Keratinocyte (primary cell): Measurements from ENCODE around the gene ZNF805. TPM values are rescaled to one million over a fixed set of nuclear protein-coding genes. Genes with fewer than 3 reads are reported as not detected.
"Not testable (repeated sequence)": the region's sequence is repeated elsewhere in the genome, so short reads cannot be mapped to it uniquely, and the experiment has no call there.

Experiments
- DNase-seq: peaks from one replicate; pipeline ENCODE4 v3.0.0-alpha.2; 2011; ENCODE audit warnings: low read depth, missing footprints, low spot score
- FAIRE-seq: peaks from 2 replicates; lab custom pipeline; 2011; peaks lifted over from hg19 to GRCh38; lab: Jason Lieb, UNC
- H2AFZ ChIP-seq: 2 replicates; pipeline ENCODE4 v1.6.0; 2012; ENCODE audit warnings: low read length, control low read depth, inconsistent platforms; ENCODE audit not compliant: control insufficient read depth
- H3K27ac ChIP-seq: 2 replicates; pipeline ENCODE4 v1.5.1; 2011; ENCODE audit warnings: low read length; ENCODE audit not compliant: control insufficient read depth, insufficient read depth
- H3K27me3 ChIP-seq: 3 replicates; pipeline ENCODE4 v1.6.0; 2011; ENCODE audit warnings: low read length; ENCODE audit not compliant: control insufficient read depth, insufficient read depth; ENCODE audit errors: extremely low read depth
- H3K36me3 ChIP-seq, 2 experiments: 2 replicates in 1 of 2; 3 replicates in 1 of 2; pipeline ENCODE4 v1.5.1; 2011; ENCODE audit warnings: low read length in 2 of 2, mild to moderate bottlenecking in 1 of 2; ENCODE audit not compliant: control insufficient read depth in 2 of 2, insufficient read depth in 2 of 2; ENCODE audit errors: extremely low read depth in 1 of 2
- H3K4me1 ChIP-seq: 3 replicates; pipeline ENCODE4 v1.5.1; 2011; ENCODE audit warnings: low read length; ENCODE audit not compliant: control insufficient read depth, insufficient read depth; ENCODE audit errors: extremely low read depth
- H3K4me2 ChIP-seq: 3 replicates; pipeline ENCODE4 v1.6.0; 2011; ENCODE audit warnings: low read depth, low read length; ENCODE audit not compliant: control insufficient read depth, insufficient read depth; ENCODE audit errors: extremely low read depth
- H3K4me3 ChIP-seq, 3 experiments: fragments of 200-600 bp in 1 of 3; sonication (generic) in 1 of 3; 2 replicates in 2 of 3; 3 replicates in 1 of 3; pipeline ENCODE4 v1.5.1; 2011 to 2016; ENCODE audit warnings: low read length in 3 of 3, mild to moderate bottlenecking in 3 of 3, control low read depth in 2 of 3, inconsistent platforms in 1 of 3, low read depth in 1 of 3, mixed read lengths in 1 of 3, mixed run types in 1 of 3, moderate library complexity in 1 of 3; ENCODE audit not compliant: control insufficient read depth in 2 of 3, insufficient read depth in 2 of 3; ENCODE audit errors: extremely low read depth in 1 of 3
- H3K79me2 ChIP-seq: 2 replicates; pipeline ENCODE4 v1.6.0; 2012; ENCODE audit warnings: low read length; ENCODE audit not compliant: control insufficient read depth, insufficient read depth
- H3K9ac ChIP-seq: 3 replicates; pipeline ENCODE4 v1.6.0; 2011; ENCODE audit warnings: low read length; ENCODE audit not compliant: control insufficient read depth, insufficient read depth; ENCODE audit errors: extremely low read depth
- H3K9me1 ChIP-seq: 3 replicates; pipeline ENCODE4 v1.6.0; 2011; ENCODE audit warnings: low read length; ENCODE audit not compliant: control insufficient read depth, insufficient read depth; ENCODE audit errors: extremely low read depth
- H3K9me3 ChIP-seq: 2 replicates; pipeline ENCODE4 v1.5.1; 2012; ENCODE audit warnings: low read depth, low read length; ENCODE audit not compliant: control insufficient read depth
- H4K20me1 ChIP-seq: 3 replicates; pipeline ENCODE4 v1.6.0; 2011; ENCODE audit warnings: low read length; ENCODE audit not compliant: control insufficient read depth, insufficient read depth; ENCODE audit errors: extremely low read depth
- EZH2 ChIP-seq: IDR thresholded peaks from one replicate; pipeline ENCODE4 v1.6.1; 2012; ENCODE audit warnings: inconsistent platforms, mild to moderate bottlenecking, low read length, moderate library complexity
- dilution Hi-C: fragments of 300-500 bp; cut with MboI; formaldehyde crosslinking; loops from one replicate; pipeline ENCODE4 v1.7.0; 2020; ENCODE audit warnings: low sequenced_read_pairs; ENCODE audit not compliant: extremely low pct_ligation_motif_present
- polyA plus RNA-seq, 5 experiments: library from polyadenylated mRNA; depleted of rRNA in 3 of 5; stranded (reverse) in 3 of 5; stranded (forward) in 1 of 5; unstranded in 1 of 5; fragments of >200 nt; gene quantifications; 1 replicate in 1 of 5; 2 replicates in 3 of 5; 3 replicates in 1 of 5; pipeline versions ENCODE4 v1.2.1 to v1.2.3, GENCODE V29; 2011 to 2012; ENCODE audit warnings: missing spikeins in 2 of 5, low read depth in 1 of 5, low replicate concordance in 1 of 5
- TF ChIP-seq, protein P1 (sequence below), 3 experiments: IDR thresholded peaks in 1 of 3; conservative IDR thresholded peaks in 1 of 3; optimal IDR thresholded peaks in 1 of 3; 2 replicates in 2 of 3; 3 replicates in 1 of 3; pipeline versions ENCODE3 to v1.5.1; 2011; ENCODE audit warnings: low read length in 3 of 3, mild to moderate bottlenecking in 3 of 3, moderate library complexity in 2 of 3, control low read depth in 1 of 3, inconsistent platforms in 1 of 3; ENCODE audit not compliant: insufficient read depth in 2 of 3; ENCODE audit errors: extremely low read depth in 1 of 3

The ZNF805 gene
- polyA plus RNA-seq, 1 donor (not counting 4 experiments of a cell fraction or from before 2014, with no cell fraction given), result 3.2 TPM

DNA sequence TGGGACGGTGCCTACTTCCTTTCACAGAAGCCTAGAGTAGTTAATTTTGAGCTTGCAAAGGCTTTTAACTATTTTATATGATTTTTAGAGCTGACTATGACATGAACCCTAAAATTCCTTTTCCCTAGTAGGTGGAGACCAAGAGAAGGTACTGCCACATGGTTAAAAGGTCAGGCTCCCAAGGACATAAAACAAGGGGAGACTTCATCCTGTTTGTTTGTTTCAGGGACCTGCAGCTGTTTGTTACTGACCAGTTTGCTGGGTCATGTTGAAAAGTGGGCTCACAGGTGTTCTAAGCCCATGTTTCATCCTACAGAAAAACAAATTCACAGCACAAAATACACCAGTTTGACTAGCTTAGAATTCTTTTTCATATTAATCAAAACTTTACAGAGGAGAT, 36.0 kb downstream of the ZNF805 start:
- H3K79me2 ChIP-seq, result peaks cover 11% of the 10 kb centered on the region
- FAIRE-seq (no peak), DNase-seq (no peak)
- no peak overlapping the region for H3K4me2 ChIP-seq
- dilution Hi-C loops, result no loop called here
- H3K36me3 ChIP-seq, result peaks cover 0 to 1% of the 10 kb centered on the region in 2 experiments
- no peaks in the 10 kb centered on the region for H3K27me3 ChIP-seq
- H3K4me1 ChIP-seq, result peaks cover 15% of the 10 kb centered on the region
- no peak overlapping the region for H3K9ac ChIP-seq
- H3K4me3 ChIP-seq, result no peak overlapping the region
- H2AFZ ChIP-seq, result no peak overlapping the region
- no peaks in the 10 kb centered on the region for H3K9me1 ChIP-seq
- no peak overlapping the region for H3K27ac ChIP-seq
- H4K20me1 ChIP-seq, result no peaks in the 10 kb centered on the region
- TF ChIP-seq, protein P1, sequence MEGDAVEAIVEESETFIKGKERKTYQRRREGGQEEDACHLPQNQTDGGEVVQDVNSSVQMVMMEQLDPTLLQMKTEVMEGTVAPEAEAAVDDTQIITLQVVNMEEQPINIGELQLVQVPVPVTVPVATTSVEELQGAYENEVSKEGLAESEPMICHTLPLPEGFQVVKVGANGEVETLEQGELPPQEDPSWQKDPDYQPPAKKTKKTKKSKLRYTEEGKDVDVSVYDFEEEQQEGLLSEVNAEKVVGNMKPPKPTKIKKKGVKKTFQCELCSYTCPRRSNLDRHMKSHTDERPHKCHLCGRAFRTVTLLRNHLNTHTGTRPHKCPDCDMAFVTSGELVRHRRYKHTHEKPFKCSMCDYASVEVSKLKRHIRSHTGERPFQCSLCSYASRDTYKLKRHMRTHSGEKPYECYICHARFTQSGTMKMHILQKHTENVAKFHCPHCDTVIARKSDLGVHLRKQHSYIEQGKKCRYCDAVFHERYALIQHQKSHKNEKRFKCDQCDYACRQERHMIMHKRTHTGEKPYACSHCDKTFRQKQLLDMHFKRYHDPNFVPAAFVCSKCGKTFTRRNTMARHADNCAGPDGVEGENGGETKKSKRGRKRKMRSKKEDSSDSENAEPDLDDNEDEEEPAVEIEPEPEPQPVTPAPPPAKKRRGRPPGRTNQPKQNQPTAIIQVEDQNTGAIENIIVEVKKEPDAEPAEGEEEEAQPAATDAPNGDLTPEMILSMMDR (optimal IDR thresholded peaks at IDR 0.05 in 1 of 3, IDR thresholded peaks at IDR 0.05 in 1 of 3, conservative IDR thresholded peaks at IDR 0.05 in 1 of 3; ENCODE audit: extremely low read depth in 1 of 3, insufficient read depth in 2 of 3, low read length in 3 of 3), result no peak
- TF ChIP-seq EZH2, result no peak
- no peaks in the 10 kb centered on the region for H3K9me3 ChIP-seq

DNA sequence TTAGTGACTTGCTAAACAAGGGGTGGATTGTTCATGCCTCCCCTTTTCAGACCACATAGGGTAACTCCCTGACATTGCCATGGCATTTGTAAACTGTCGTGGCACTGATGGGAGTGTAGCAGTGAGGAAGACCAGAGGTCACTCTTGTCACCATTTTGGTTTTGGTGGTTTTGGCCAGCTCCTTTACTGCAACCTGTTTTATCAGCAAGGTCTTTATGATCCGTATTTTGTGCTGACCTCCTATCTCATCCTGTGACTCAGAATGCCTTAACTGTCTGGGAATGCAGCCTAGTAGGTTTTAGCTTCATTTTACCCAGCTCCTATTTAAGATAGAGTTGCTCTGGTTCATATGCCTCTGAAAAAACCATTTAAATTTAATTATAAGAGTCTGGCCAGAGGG, 38.0 kb downstream of the ZNF805 start:
- H3K9ac ChIP-seq, H2AFZ ChIP-seq, H4K20me1 ChIP-seq, H3K27me3 ChIP-seq, FAIRE-seq, H3K4me2 ChIP-seq, DNase-seq, dilution Hi-C loops, H3K9me1 ChIP-seq, H3K36me3 ChIP-seq, H3K4me3 ChIP-seq, H3K9me3 ChIP-seq: not testable (repeated sequence)
- H3K27ac ChIP-seq, result peak overlapping the region; percentile 99
- peaks cover 31% of the 10 kb centered on the region for H3K79me2 ChIP-seq
- H3K4me1 ChIP-seq, result peaks cover 34% of the 10 kb centered on the region
